ENCODE measurements around the gene TNRC6C.
A peak's percentile ranks its signal among the peaks of the same experiment; 100 is the strongest.
"Not testable (repeated sequence)": the region's sequence is repeated elsewhere in the genome, so short reads cannot be mapped to it uniquely, and the experiment has no call there.

Gene TNRC6C

GRCh38 chr17:78129351-78130089 is 171.0 kb downstream of the TNRC6C start:
- DNase-seq, result no peak

DNA sequence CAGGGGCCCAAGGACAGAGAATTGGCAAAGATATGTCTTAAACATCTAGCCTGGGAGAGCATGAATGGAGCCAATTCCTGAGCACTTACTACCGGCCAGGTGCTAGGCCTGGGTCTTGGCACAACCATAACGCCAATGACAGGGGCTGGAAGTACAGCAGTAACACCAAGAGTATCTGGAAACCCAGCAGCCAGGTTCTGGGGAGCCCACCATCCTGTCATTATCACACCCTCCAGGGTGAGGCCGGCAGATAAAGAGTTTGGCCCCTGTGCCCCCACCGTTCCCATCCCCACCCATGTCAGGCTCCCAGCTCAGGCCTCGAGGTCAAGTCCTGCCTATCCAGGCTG is 171.6 kb downstream of the TNRC6C start:
- no peak for DNase-seq

- DNase-seq, result no peak
These were observed 172.1 kb downstream of the TNRC6C start, which contains the start of gene TMC8 for GRCh38 chr17:78130437-78131101. Gene TMC8, plus strand, starts transcription at chr17:78130771. Its CDS starts 818 bp downstream, at chr17:78131589.

DNA sequence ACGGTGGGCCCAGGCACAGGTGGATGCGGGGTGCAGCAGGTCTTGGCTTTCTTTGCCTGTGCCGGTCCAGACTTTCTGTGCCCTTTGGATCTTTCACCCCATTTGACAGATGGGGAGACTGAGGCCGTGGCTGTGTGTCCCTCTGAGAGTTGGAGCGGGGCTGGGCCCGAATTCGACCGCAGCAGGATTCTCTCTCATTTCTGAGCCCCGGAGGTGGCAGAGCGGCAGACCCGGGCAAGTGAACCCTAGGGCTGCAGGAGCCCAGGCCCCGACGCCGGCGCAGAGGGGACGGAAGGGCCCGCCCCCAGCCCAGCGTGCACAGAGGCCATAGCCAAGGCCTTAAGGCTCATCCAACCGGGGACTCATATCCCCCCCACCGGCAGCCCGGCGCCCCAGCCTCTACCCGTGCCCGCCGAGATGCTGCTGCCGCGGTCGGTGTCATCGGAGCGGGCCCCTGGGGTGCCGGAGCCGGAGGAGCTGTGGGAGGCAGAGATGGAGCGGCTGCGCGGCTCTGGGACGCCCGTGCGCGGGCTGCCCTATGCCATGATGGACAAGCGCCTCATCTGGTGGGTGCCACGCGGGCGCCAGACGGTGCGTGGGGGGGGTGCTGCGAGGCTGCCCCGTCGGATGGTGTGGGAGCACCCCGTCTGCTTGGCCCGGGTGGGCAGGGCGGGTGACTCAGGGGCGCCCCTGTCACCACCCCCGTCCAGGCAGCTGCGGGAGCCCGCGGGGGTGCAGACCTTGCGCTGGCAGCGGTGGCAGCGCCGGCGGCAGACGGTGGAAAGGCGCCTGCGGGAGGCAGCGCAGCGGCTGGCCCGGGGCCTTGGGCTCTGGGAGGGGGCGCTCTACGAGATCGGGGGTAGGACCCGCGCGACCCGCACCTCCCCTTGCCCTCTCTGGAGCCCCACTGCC is 172.9 kb downstream of the TNRC6C start:
- no peak for DNase-seq

GRCh38 chr17:78132084-78132676 is 173.7 kb downstream of the TNRC6C start:
- no peak for DNase-seq

DNA sequence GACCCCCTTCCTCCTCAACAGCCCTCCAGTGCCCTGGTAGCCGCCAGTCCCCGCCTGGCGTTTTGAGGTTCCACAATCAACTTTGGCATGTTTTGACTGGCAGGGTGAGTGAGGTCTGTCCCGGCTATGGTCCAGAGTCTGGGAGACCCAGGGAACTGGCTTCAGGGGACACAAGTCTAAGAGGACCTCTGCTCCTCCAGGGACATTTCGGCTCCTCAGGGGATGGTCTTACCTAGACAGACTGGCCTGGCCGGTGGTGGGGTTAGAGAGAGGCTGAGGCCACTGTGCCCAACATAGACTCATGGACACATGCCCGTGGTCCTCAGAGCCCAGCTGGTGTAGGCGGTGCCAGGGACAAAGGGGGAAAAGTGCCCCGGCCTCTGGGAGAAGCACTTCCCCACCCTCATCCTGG is 174.3 kb downstream of the TNRC6C start:
- no peak for DNase-seq

DNA sequence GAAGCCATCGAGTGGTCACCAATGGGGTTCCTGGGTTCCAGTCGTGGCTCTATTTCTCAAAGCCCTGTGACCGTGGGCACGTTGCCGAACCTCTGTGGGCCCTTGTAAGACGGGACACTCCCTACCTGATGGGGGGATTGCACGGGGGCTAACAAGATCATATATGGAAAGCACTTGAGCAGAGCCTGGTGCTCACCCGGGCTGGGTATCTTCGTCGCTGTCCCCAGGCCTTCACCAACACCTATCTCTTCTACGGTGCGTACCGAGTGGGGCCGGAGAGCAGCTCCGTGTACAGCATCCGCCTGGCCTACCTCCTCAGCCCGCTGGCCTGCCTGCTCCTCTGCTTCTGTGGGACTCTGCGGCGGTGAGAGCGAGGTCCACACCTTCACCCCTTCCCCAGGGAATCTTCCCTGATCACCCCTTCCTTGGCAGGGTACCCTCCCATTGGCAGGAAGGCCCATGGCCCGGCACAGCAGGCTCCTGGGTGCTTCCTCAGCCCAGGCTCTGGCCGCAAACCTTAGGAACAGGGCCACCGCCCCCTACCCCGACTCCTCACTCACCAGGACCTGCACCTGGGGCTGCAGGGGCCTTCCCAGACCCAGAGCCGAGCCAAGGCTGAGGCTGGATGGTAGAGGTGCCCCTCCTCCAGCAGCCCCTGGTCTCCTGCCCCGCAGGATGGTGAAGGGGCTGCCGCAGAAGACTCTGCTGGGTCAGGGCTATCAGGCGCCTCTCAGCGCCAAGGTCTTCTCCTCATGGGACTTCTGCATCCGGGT is 174.9 kb downstream of the TNRC6C start:
- DNase-seq, result no peak

- peak; percentile 67 for DNase-seq
These were observed 175.7 kb downstream of the TNRC6C start for GRCh38 chr17:78133971-78134898.

DNA sequence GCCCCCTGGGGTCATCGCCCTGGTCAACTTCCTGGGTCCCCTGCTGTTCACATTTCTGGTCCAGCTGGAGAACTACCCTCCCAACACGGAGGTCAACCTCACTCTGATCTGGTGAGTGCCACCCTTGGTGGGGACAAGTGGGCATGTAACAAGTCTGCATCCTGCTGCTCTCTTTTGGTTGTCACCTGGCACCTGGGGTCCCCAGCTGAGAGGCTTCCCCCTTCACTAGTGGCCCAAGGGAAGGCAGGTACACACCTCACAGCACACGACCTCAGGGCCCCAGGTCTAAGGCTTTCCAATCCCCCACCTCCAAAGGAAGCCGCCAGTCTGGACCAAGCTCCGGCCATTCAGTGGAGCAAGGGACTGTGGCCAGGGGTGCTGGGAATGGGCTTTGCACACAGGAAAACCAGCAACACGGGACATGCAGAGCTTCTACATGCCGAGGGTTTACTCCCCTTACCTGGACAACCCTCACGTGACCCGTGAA is 176.4 kb downstream of the TNRC6C start:
- no peak for DNase-seq

DNA sequence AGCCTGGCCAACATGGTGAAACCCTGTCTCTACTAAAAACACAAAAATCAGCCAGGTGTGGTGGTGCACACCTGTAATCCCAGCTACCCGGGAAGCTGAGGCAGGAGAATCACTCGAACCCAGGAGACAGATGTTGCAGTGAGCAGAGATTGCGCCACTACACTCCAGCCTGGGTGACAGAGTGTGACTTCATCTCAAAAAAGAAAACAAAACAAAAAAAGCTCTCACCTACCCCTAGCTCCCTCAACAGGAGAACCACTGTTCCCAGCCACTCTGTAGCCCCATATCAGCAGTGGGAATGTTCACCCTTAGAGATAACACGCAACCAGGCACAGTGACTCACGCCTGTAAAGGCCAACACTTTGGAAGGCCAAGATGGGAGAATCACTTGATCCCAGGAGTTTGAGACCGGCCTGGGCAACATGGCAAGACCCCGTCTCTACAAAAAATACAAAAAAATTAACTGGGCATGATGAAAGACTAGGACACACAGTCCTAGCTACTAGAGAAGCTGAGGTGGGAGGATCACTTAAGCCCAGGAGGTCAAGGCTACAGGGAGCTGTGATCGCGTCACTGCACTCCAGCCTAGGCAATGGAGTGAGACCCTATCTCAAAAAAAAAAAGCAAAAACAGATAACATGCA is 177.5 kb downstream of the TNRC6C start:
- no peak for DNase-seq

- DNase-seq, result no peak
These were observed 179.1 kb downstream of the TNRC6C start for GRCh38 chr17:78137392-78138203.

- no peak for DNase-seq
These were observed 179.9 kb downstream of the TNRC6C start for GRCh38 chr17:78138204-78139060.

GRCh38 chr17:78139861-78140168 is 181.3 kb downstream of the TNRC6C start:
- not testable (repeated sequence) for DNase-seq

GRCh38 chr17:78140169-78141051 is 181.9 kb downstream of the TNRC6C start:
- DNase-seq, result no peak

DNA sequence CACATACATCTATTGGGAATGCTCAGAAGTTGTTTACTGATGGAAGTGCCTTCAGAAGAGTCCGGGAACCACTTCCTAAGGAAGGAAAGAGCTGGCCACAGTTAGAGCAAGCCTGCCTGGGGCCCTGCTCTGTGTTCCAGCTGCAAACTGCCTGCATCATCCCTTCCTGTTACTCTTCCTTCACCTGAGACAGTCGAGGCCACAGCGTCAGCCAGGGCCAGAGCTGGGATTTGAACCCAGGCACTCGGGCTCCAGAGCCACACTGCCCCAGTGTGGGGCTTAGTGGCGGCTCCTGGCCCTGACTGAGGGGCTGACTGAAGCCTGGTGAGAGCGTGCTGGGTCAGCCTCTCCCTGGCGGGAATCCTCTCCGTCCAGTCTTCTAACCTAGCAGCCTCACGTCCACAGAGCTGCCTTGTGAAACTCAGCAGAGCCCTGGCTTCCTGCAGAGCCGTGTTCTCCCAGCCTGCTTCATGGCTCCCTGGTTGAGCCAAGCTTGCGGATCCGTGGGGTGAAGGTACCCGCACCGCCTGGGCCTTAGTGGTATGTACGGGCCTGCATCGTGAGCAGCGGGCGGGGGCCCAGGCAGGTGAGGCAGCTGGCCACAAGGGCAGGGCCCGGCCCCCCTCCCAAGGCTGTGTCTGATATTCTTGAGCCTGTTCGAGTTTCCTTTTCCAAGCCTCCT is 183.1 kb downstream of the TNRC6C start:
- no peak for DNase-seq

DNA sequence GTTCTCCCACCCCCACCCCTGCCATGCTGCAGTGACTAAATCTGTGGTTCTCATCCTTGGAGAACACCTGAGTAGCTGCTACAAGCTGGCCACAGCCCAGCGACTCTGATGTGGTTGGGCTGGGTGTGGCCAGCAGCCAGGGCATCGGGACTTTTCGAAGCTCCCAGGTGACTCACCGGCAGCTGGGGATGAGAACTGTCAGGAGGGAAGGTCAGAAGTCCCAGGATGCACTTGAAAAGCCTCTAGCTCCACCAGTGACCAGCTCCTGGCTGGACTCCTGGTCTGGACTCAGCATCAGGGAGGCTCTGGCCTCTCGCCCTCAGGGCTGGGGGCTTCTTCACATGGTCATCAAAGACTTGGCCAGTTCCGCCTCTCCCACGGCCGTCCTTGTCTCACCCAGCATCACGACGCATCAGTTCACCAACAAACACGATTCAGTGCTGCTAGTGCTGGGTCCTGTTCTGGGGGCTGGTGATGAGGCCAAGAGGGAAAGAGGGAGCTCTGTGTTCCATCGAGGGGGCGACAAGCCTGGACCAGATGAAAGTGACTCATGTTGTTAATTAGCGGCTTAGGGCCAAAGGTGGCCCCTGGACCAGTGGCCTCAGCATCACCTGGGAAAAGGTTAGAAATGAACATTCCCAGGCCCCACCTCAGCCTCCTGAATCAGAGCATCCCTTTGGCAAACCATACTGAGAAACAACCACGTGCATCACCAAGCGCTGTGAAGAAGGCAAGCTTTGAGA is 183.8 kb downstream of the TNRC6C start:
- DNase-seq, result no peak

Measured in NCI-H1694 treated with DMSO at 0.1 percent for 48 hours (cell line).